K562 (cell line): ENCODE results near the gene MPIG6B. TPM values are rescaled to one million over a fixed set of nuclear protein-coding genes. Genes with fewer than 3 reads are reported as not detected.

Source experiments
- ATF6 ChIP-seq: sonication (generic); formaldehyde crosslinking; IDR thresholded peaks from 2 replicates; pipeline ENCODE4 v1.4.0; 2020; ENCODE audit warnings: mild to moderate bottlenecking, missing genetic modification reagents
- BCOR ChIP-seq: fragments of 450-650 bp; IDR thresholded peaks from 2 replicates; pipeline ENCODE4 v1.6.1; 2016
- CBX3 ChIP-seq, 2 experiments: IDR thresholded peaks; 1 replicate in 1 of 2; 2 replicates in 1 of 2; pipeline ENCODE4 v1.6.1; 2012; ENCODE audit warnings: inconsistent platforms in 2 of 2, low read length in 2 of 2, borderline replicate concordance in 1 of 2, control low read depth in 1 of 2
- CXXC5 ChIP-seq: fragments of 250-450 bp; sonication (Bioruptor Pico); IDR thresholded peaks from 2 replicates; pipeline ENCODE4 v1.8.0; 2022; ENCODE audit warnings: inconsistent platforms, mild to moderate bottlenecking, moderate library complexity
- DNMT1 ChIP-seq: fragments of 450-650 bp; IDR thresholded peaks from 2 replicates; pipeline ENCODE4 v1.6.1; 2016; ENCODE audit warnings: antibody characterized with exemption, mild to moderate bottlenecking
- EGR1 ChIP-seq: fragments of 450-650 bp; conservative IDR thresholded peaks from 2 replicates; pipeline ENCODE4 v1.6.1; 2017; ENCODE audit warnings: mild to moderate bottlenecking
- EHMT2 ChIP-seq: fragments of 450-650 bp; IDR thresholded peaks from 2 replicates; pipeline ENCODE4 v1.6.1; 2018; ENCODE audit warnings: antibody characterized with exemption
- FOSL1 ChIP-seq: fragments of 200-800 bp; sonication (Bioruptor generic); conservative IDR thresholded peaks from 2 replicates; pipeline ENCODE4 v1.6.1; 2016; ENCODE audit warnings: missing genetic modification characterization, missing compliant biosample characterization
- FOXM1 ChIP-seq, 2 experiments: fragments of 450-650 bp in 1 of 2; sonication (generic) in 1 of 2; formaldehyde crosslinking in 1 of 2; IDR thresholded peaks; 2 replicates each; pipeline versions ENCODE4 v1.6.1 to v1.9.0; 2017 to 2022; ENCODE audit warnings: low read depth in 2 of 2, mild to moderate bottlenecking in 2 of 2, missing genetic modification reagents in 1 of 2, moderate library complexity in 1 of 2
- HDAC2 ChIP-seq: fragments of 450-650 bp; IDR thresholded peaks from 2 replicates; pipeline ENCODE4 v1.6.1; 2016; ENCODE audit warnings: mild to moderate bottlenecking
- KHSRP ChIP-seq: fragments of 450-650 bp; IDR thresholded peaks from 2 replicates; pipeline ENCODE4 v1.6.1; 2017
- NCOR1 ChIP-seq: fragments of 450-650 bp; IDR thresholded peaks from 2 replicates; pipeline ENCODE4 v1.6.1; 2016; ENCODE audit warnings: mild to moderate bottlenecking, moderate library complexity
- NFE2 ChIP-seq: IDR thresholded peaks from 2 replicates; pipeline ENCODE4 v1.6.1; 2014; ENCODE audit warnings: antibody characterized with exemption, low read depth
- NFIC ChIP-seq: fragments of 450-650 bp; IDR thresholded peaks from 2 replicates; pipeline ENCODE4 v1.6.1; 2017; ENCODE audit warnings: mild to moderate bottlenecking, inconsistent platforms
- NR2C1 ChIP-seq, 2 experiments: fragments of 450-650 bp; IDR thresholded peaks; 2 replicates each; pipeline ENCODE4 v1.6.1; 2017; ENCODE audit warnings: mild to moderate bottlenecking in 2 of 2, antibody characterized with exemption in 1 of 2, inconsistent platforms in 1 of 2, missing compliant biosample characterization in 1 of 2, missing genetic modification characterization in 1 of 2
- NR3C1 ChIP-seq: sonication (generic); formaldehyde crosslinking; IDR thresholded peaks from 2 replicates; pipeline ENCODE4 v1.8.1; 2022; ENCODE audit warnings: missing genetic modification reagents
- PHTF2 ChIP-seq: fragments of 250-450 bp; sonication (Bioruptor Pico); IDR thresholded peaks from 2 replicates; pipeline ENCODE4 v1.5.0; 2021; ENCODE audit warnings: mild to moderate bottlenecking
- PML ChIP-seq: IDR thresholded peaks from 2 replicates; pipeline ENCODE4 v1.6.1; 2012; ENCODE audit warnings: low read length, inconsistent platforms
- POLR2B ChIP-seq: fragments of 450-650 bp; IDR thresholded peaks from 2 replicates; pipeline ENCODE4 v1.6.1; 2018; ENCODE audit warnings: low read depth; ENCODE audit not compliant: partially characterized antibody
- PTRF ChIP-seq: fragments of 450-650 bp; IDR thresholded peaks from 2 replicates; pipeline ENCODE4 v1.6.1; 2016; ENCODE audit warnings: mild to moderate bottlenecking, missing genetic modification characterization, missing compliant biosample characterization
- RFX1 ChIP-seq: fragments of 450-650 bp; IDR thresholded peaks from 2 replicates; pipeline ENCODE4 v1.6.1; 2016; ENCODE audit warnings: mild to moderate bottlenecking, moderate library complexity
- SAFB ChIP-seq: fragments of 200-400 bp; formaldehyde crosslinking; IDR thresholded peaks from 2 replicates; pipeline ENCODE4 v1.6.1; 2017; ENCODE audit warnings: low read depth, low read length, borderline replicate concordance
- SIX5 ChIP-seq, 2 experiments: IDR thresholded peaks; 2 replicates each; pipeline ENCODE4 v1.6.1; 2011; ENCODE audit warnings: low read length in 2 of 2, borderline replicate concordance in 1 of 2, low read depth in 1 of 2, mild to moderate bottlenecking in 1 of 2, moderate library complexity in 1 of 2; ENCODE audit not compliant: insufficient read depth in 1 of 2
- SMAD1 ChIP-seq: fragments of 150-350 bp; IDR thresholded peaks from 2 replicates; pipeline ENCODE4 v1.6.1; 2014; ENCODE audit warnings: low read length, low read depth; ENCODE audit not compliant: partially characterized antibody
- SMAD4 ChIP-seq: fragments of 250-450 bp; sonication (Bioruptor Pico); conservative IDR thresholded peaks from 2 replicates; pipeline ENCODE4 v1.8.0; 2021; ENCODE audit warnings: inconsistent platforms, mild to moderate bottlenecking, moderate library complexity
- SUPT5H ChIP-seq: fragments of 450-650 bp; IDR thresholded peaks from 2 replicates; pipeline ENCODE4 v1.6.1; 2016
- ZNF217 ChIP-seq: sonication (generic); formaldehyde crosslinking; IDR thresholded peaks from 2 replicates; pipeline ENCODE4 v1.8.0; 2022; ENCODE audit warnings: mild to moderate bottlenecking, missing genetic modification reagents
- ZNF224 ChIP-seq: sonication (generic); formaldehyde crosslinking; IDR thresholded peaks from 2 replicates; pipeline ENCODE4 v1.8.0; 2022; ENCODE audit warnings: mild to moderate bottlenecking, missing genetic modification reagents
- ZNF282 ChIP-seq: sonication (generic); formaldehyde crosslinking; IDR thresholded peaks from 2 replicates; pipeline ENCODE4 v1.8.1; 2023; ENCODE audit warnings: missing genetic modification reagents
- ZNF41 ChIP-seq: fragments of 250-450 bp; sonication (Bioruptor Pico); conservative IDR thresholded peaks from 2 replicates; pipeline ENCODE4 v1.4.0; 2020; ENCODE audit warnings: mild to moderate bottlenecking
- polyA plus RNA-seq, 8 experiments: library from polyadenylated mRNA; depleted of rRNA in 4 of 8; stranded (reverse) in 5 of 8; unstranded in 3 of 8; fragments of >200 nt; fragmentation: Nextera tagmentation in 2 of 8; fragmentation: Illumina TruSeq in 1 of 8; extraction: Ambion mirVana in 2 of 8; extraction: Trizol in 1 of 8; gene quantifications; 2 replicates each; pipeline versions ENCODE4 v1.2.1 to v1.2.3, GENCODE V29; 2011 to 2014; ENCODE audit warnings: inconsistent platforms in 1 of 8, missing spikeins in 1 of 8
- total RNA-seq, 7 experiments: library from RNA; depleted of rRNA in 6 of 7; stranded (reverse); fragments of >200 nt in 6 of 7; fragmentation: Illumina TruSeq in 2 of 7; extraction: Trizol in 2 of 7; gene quantifications; 2 replicates each; pipeline versions ENCODE4 v1.2.1 to v1.2.3, GENCODE V29; 2011 to 2021; ENCODE audit warnings: low replicate concordance in 1 of 7

The MPIG6B gene
- total and polyA plus RNA-seq, 9 of the 15 experiments (the other 6 are each of a cell fraction or from before 2014, with no cell fraction given): 0.11 to 1.2 (median 0.28) TPM; not detected in 1

GRCh38 chr6:31690231-31691077, 32.7 kb upstream of the MPIG6B start (continued):
- TF ChIP-seq KHSRP (0 out of 2 replicates have a peak, but pooled peaks have one; percentile 47), PTRF (tag) (peak; percentile 7; the same call in 1 of the 2 replicates), BCOR (peak; percentile 96), SUPT5H (peak; percentile 81), ZNF224 (0 out of 2 replicates have a peak, but pooled peaks have one; percentile 18), EGR1 (peak; percentile 95), CBX3 (IDR thresholded peaks at IDR 0.05; ENCODE audit: borderline replicate concordance in 1 of 2, low read length in 2 of 2) (0 out of 3 replicates have a peak, but pooled peaks of 1 of the 2 experiments have one; percentile 21), RFX1 (no peak), SMAD1 (no peak), PHTF2 (peak; percentile 30; the same call in 1 of the 2 replicates), NFE2 (peak; percentile 97), DNMT1 (peak; percentile 14), NR3C1 (CRISPR knock-in tag) (no peak), POLR2B (peak; percentile 75), ZNF41 (CRISPR knock-in tag) (0 out of 2 replicates have a peak, but pooled peaks have one; percentile 7), FOSL1 (tag) (peak; percentile 99), EHMT2 (peak; percentile 36; the same call in 1 of the 2 replicates), HDAC2 (peak; percentile 95), NCOR1 (peak; percentile 81), ZNF217 (no peak), SAFB (no peak), CXXC5 (CRISPR knock-in tag) (peak; percentile 91), SIX5 (IDR thresholded peaks at IDR 0.05; ENCODE audit: borderline replicate concordance in 1 of 2, insufficient read depth in 1 of 2, low read depth in 1 of 2, low read length in 2 of 2) (no peak), NR2C1 (IDR thresholded peaks at IDR 0.05) (peak; percentile 63; the same call in 1 of the 2 replicates), NR2C1 (tag; IDR thresholded peaks at IDR 0.05) (peak; percentile 67), SMAD4 (peak; percentile 55), NFIC (peak; percentile 70), FOXM1 (IDR thresholded peaks at IDR 0.05; ENCODE audit: low read depth) (peak; percentile 65), FOXM1 (CRISPR knock-in tag; IDR thresholded peaks at IDR 0.05; ENCODE audit: low read depth) (no peak), PML (peak; percentile 67), ZNF282 (CRISPR knock-in tag) (no peak), ATF6 (CRISPR knock-in tag) (no peak)
